Ovary (tissue), 1 donor: Measurements from ENCODE around the gene LIMCH1.

Source experiments
- EP300 ChIP-seq: sonication (generic); formaldehyde crosslinking; IDR thresholded peaks from one replicate; pipeline ENCODE4 v1.6.1; 2017; ENCODE audit warnings: antibody characterized with exemption
- POLR2A ChIP-seq: fragments of 450-650 bp; IDR thresholded peaks from one replicate; pipeline ENCODE4 v1.6.1; 2017; ENCODE audit warnings: antibody characterized with exemption, mild to moderate bottlenecking, moderate library complexity

DNA sequence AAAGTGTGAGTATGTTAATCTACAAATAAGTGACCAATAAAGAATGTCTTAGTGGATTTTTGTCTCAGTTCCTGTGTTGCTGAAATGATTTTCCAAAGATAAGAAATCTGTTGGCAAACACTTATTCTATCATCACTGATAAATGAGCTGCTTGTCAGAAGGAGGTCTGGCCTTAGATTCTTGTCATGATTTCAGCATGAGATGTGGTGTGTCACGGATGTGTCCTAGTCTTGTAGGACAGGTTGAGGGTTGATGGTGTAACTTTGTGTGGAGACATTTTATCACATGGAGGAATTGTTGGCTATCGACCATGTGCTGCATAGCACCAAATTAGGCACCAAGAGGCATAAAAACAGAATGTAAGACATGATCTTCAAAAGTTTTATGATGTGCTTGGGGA, 31.8 kb upstream of the LIMCH1 start:
- TF ChIP-seq EP300 (no peak), POLR2A (no peak)
